Fibroblast of the aortic adventitia (primary cell): ENCODE data around the gene GPR108. TPM values are rescaled to one million over a fixed set of nuclear protein-coding genes. Genes with fewer than 3 reads are reported as not detected.

Experiments
- DNase-seq: peaks from one replicate; pipeline ENCODE4 v3.0.0-alpha.2; 2010; ENCODE audit warnings: low read depth
- H3K4me3 ChIP-seq: 2 replicates; pipeline ENCODE4 v1.5.1; 2011; ENCODE audit warnings: low read depth, mild to moderate bottlenecking, control low read depth, low read length, moderate library complexity
- CTCF ChIP-seq: IDR thresholded peaks from 2 replicates; pipeline ENCODE4 v1.5.1; 2011; ENCODE audit warnings: mild to moderate bottlenecking, low read length, control low read depth, inconsistent platforms; ENCODE audit not compliant: insufficient read depth
- total RNA-seq: library from RNA; depleted of rRNA; stranded (reverse); fragments of >200 nt; gene quantifications from 2 replicates; pipeline ENCODE4 v1.2.3, GENCODE V29; 2012; ENCODE audit warnings: low replicate concordance

GPR108 gene
- total RNA-seq, 1 donor = 32.5 TPM

GRCh38 chr19:6735181-6735911, 2.0 kb downstream of the GPR108 start:
- DNase-seq = no peak
- H3K4me3 ChIP-seq = peak overlapping the region; percentile 89
- TF ChIP-seq CTCF = no peak

GRCh38 chr19:6734096-6734696, 3.2 kb downstream of the GPR108 start:
- DNase-seq = no peak
- TF ChIP-seq CTCF = no peak

GRCh38 chr19:6733338-6734095, 3.9 kb downstream of the GPR108 start:
- TF ChIP-seq CTCF = peak; percentile 41
- H3K4me3 ChIP-seq = no peak overlapping the region
- no peak for DNase-seq

More at GRCh38 chr19:6734096-6734696, 3.2 kb downstream of the GPR108 start:
- H3K4me3 ChIP-seq = no peak overlapping the region

- no peak overlapping the region for H3K4me3 ChIP-seq
- DNase-seq = no peak
- TF ChIP-seq CTCF = no peak
These were observed 4.5 kb downstream of the GPR108 start for GRCh38 chr19:6732803-6733337.

- no peak for TF ChIP-seq CTCF
- DNase-seq = no peak
- H3K4me3 ChIP-seq = no peak overlapping the region
These were observed 5.6 kb downstream of the GPR108 start for GRCh38 chr19:6731822-6732221.

GRCh38 chr19:6730941-6731670, 6.3 kb downstream of the GPR108 start:
- no peak for DNase-seq

More at GRCh38 chr19:6730941-6731670, 6.3 kb downstream of the GPR108 start:
- H3K4me3 ChIP-seq = no peak overlapping the region
- no peak for TF ChIP-seq CTCF
